22Rv1 (cell line): ENCODE results near the gene C3orf20.

Source experiments
- ZFX ChIP-seq: fragments of 450-650 bp; IDR thresholded peaks from 2 replicates; pipeline ENCODE4 v1.6.1; 2017; ENCODE audit warnings: antibody characterized with exemption, borderline replicate concordance
- TF ChIP-seq, protein P1 (sequence below): fragments of 450-650 bp; IDR thresholded peaks from 2 replicates; pipeline ENCODE4 v1.5.1; 2017; ENCODE audit warnings: mild to moderate bottlenecking

DNA sequence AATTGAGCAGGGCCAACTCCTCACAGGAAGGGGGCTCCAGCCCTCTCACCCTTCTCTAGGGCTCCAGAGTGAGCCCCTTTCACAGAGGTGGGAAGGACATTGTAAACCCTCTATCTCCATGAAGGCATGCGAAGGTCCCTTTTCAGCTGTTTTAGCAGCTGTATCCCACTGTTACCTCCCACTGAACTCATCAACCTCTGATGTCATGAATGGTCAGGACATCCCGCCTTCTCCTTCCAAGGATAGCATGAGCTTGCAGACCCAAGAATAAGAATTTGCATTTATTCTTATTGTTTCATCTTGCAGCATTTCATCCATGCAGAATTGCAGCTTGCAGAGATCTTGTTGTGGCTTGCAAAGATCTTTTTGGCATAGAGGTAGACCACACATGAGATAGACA, 119.5 kb downstream of the C3orf20 start:
- TF ChIP-seq, protein P1, sequence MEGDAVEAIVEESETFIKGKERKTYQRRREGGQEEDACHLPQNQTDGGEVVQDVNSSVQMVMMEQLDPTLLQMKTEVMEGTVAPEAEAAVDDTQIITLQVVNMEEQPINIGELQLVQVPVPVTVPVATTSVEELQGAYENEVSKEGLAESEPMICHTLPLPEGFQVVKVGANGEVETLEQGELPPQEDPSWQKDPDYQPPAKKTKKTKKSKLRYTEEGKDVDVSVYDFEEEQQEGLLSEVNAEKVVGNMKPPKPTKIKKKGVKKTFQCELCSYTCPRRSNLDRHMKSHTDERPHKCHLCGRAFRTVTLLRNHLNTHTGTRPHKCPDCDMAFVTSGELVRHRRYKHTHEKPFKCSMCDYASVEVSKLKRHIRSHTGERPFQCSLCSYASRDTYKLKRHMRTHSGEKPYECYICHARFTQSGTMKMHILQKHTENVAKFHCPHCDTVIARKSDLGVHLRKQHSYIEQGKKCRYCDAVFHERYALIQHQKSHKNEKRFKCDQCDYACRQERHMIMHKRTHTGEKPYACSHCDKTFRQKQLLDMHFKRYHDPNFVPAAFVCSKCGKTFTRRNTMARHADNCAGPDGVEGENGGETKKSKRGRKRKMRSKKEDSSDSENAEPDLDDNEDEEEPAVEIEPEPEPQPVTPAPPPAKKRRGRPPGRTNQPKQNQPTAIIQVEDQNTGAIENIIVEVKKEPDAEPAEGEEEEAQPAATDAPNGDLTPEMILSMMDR = no peak
- no peak for TF ChIP-seq ZFX
